NAMALWA (cell line): ENCODE results near the gene TCP11.
A peak's percentile ranks its signal among the peaks of the same experiment; 100 is the strongest.
"Not testable (repeated sequence)": the region's sequence is repeated elsewhere in the genome, so short reads cannot be mapped to it uniquely, and the experiment has no call there.

ENCODE experiments used
- DNase-seq: peaks from one replicate; pipeline ENCODE4 v3.0.0-alpha.2; 2015; ENCODE audit warnings: low spot score

TCP11 gene

GRCh38 chr6:35146453-35146852 lies 5.3 kb upstream of the TCP11 start:
- peak; percentile 59 for DNase-seq

GRCh38 chr6:35145757-35146156 lies 4.6 kb upstream of the TCP11 start:
- no peak for DNase-seq

DNA sequence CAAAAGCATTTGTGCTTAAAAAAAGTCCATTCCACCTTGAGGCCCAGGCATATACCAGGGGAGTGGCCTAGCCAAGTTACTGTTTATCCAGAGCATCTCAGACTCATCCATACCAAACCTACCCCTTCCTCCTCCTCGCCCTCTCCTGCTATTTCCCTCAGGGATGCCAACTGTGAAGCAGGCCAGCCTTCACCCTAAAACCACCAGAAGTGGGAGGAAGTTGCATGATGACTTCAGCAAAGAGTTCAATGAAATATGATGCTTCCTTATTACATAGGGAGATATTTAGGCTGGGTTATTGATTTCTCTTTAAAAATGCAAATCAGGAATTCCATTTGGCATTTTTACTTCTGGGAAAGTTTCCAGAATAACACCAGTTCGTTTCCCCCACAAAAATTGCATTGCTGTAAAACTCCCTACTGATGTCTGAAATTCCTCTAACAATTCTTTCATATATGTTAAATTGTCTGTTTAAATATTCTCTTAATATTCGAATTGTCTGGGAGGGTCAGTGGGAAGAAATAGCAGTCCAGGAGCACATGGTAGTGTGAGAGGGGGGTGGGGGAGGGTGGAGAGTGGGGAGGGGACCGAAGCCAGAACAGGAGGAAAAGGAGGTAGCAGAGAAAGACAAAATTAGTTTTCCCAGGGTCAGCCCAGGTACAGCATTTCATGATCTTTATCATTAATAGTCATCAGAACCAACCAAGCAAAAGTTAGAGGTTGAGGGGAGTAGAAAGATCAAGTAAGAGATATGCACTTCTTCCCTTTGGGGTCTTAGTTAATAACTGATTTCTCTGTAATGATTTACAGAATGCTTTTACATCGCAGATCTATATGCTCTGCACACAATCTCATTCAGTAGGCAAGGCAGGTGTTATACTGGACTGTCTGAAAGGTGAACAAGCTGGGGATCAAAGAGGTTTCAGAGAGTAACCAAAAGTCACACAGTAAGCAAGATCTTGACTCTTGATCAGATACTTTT lies 1.7 kb upstream of the TCP11 start:
- no peak for DNase-seq

- no peak for DNase-seq
These were observed 516 bp downstream of the TCP11 start for GRCh38 chr6:35140639-35141006.

- DNase-seq: peak; percentile 74
These were observed 1.1 kb downstream of the TCP11 start for GRCh38 chr6:35139924-35140638.

DNA sequence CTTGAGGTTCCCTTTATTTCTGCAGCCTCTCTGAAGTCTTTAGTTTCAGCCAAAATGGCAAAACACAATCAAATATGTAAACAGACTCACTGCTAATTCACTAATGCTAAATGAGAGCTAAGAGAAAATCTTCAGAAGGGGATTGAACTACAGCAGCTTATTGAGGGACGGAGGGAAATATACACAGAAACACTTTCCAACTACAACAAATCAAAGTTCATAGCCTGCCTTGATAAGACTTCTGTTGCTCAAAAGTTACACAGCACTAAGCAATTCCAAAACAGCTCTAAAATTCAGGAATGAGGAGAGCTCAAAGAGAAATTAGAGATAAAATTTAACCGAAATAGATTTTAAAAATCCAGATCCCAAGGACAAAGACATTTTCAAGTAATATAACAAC lies 1.7 kb downstream of the TCP11 start:
- DNase-seq: no peak

DNA sequence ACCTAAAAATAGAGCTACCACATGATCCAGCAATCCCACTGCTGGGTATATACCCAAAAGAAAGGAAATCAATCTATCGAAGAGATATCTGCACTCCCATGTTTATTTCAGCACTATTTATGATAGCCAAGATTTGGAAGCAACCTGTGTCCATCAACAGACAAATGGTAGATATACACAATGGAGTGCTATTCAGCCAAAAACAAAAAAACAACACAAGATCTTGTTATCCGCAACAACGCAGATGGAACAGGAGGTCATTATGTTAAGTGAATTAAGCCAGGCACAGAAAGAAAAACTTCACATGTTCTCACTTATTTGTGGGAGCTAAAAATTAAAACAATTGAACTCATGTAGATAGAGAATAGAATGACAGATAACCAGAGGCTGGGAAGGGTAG lies 2.9 kb downstream of the TCP11 start:
- DNase-seq: not testable (repeated sequence)

DNA sequence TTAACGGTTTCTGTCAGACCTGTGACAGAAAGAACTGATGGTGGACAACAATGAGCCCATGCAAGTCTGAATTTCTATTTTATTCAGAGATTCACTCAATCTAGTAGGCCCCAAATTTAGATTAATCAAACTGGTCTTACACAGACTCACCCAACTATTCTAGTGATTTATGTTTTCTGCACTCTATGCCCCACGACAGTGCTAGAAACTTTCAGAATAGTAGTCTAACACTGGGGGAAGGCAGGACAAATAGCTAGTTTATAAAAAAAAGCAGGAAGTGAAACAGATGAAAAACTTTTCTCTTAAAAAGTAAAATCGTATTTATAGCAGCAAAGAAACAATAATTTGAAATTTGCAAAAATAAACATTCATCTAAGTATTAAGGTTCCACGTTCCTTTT lies 5.0 kb downstream of the TCP11 start:
- DNase-seq: peak; percentile 14

- DNase-seq: no peak
These were observed 12.6 kb downstream of the TCP11 start for GRCh38 chr6:35128496-35128895.

GRCh38 chr6:35128042-35128441 lies 13.1 kb downstream of the TCP11 start:
- no peak for DNase-seq

GRCh38 chr6:35124356-35124755 lies 16.8 kb downstream of the TCP11 start:
- DNase-seq: no peak

GRCh38 chr6:35120746-35121145 lies 20.4 kb downstream of the TCP11 start:
- no peak for DNase-seq

GRCh38 chr6:35108309-35108885 lies 32.7 kb downstream of the TCP11 start:
- DNase-seq: no peak

GRCh38 chr6:35107761-35108160 lies 33.4 kb downstream of the TCP11 start:
- not testable (repeated sequence) for DNase-seq

DNA sequence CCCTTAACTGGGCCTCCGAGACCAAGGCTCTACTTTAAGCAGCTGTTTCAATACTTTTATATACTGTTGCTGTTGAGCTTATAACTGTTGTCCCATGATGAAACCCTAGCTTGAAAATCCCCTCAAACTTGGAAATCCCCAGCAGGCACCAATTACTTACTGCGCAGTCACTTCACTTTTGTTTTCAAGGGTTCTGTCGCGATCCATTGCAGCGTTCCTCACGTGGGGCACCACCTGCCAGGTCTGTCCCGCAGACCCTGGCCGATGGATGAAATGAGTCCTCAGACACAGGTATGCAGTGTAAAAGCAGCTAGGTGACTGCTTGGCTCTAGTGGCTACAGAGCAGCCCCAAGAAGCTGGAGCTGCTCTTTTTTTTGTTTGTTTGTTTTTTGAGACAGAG lies 33.9 kb downstream of the TCP11 start:
- not testable (repeated sequence) for DNase-seq

GRCh38 chr6:35106061-35106460 lies 35.1 kb downstream of the TCP11 start:
- not testable (repeated sequence) for DNase-seq

DNA sequence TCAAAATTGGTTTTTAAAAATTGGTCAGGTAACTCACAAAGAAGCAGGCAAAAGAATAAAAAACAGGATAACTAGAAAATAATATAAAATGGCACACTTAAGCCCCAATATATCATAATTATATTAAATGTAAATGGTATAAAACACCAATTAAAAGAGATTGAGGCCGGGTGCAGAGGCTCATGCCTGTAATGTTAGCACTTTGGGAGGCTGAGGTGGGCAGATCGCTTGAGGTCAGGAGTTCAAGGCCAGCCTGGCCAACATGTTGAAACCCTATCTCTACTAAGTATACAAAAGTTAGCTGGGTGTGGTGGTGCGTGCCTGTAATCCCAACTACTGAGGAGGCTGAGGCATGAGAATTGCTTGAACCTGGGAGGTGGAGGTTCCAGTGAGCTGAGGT lies 36.1 kb downstream of the TCP11 start:
- DNase-seq: no peak

- no peak for DNase-seq
These were observed 42.0 kb downstream of the TCP11 start for GRCh38 chr6:35099116-35099515.

DNA sequence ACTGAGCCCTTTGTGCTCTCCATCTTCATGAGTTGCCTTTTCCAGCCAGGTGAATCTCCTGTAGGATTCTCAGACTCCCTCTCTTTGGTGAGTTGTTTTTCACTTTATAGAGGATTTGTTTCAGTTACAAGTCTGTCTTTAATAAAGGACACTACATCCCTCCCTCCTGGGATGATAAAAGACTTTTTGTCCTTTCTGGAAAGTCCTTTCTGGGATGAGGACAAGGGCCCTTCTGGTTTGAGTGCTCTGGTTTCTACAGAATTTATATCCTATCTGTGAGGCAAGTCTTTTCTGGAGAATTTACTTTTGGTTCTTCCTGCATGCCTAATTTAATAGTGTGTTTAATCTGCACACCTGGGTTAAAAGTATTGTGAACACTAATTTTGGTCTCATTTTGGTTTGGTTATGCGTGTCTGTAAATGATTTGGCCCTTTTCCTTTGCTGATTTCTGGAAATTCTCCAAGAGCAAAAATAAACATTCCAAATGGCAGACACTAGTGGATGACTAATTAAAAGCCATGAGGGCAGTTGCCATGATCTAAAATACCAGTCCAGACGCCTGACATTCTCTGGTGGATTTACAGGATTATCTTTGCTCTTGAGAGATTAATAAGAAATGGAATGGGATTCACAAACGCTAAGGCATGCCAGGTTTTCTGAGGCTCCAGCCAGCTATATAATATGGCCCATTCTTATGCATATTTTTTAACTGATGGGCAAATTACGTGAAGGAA lies 44.8 kb downstream of the TCP11 start:
- no peak for DNase-seq

GRCh38 chr6:35094183-35094582 lies 47.0 kb downstream of the TCP11 start:
- no peak for DNase-seq

GRCh38 chr6:35093783-35094182 lies 47.4 kb downstream of the TCP11 start:
- no peak for DNase-seq

- DNase-seq: no peak
These were observed 48.1 kb downstream of the TCP11 start for GRCh38 chr6:35093118-35093445.
